HG02798 (cell line): ENCODE results near the gene OR8B3.

Source experiments
- ATAC-seq: cut with Tn5 transposase; IDR thresholded peaks from one replicate; pipeline ENCODE4 v1.9.1; 2021; ENCODE audit warnings: mild to moderate bottlenecking; ENCODE audit not compliant: unreplicated experiment, poor library complexity

OR8B3 gene

GRCh38 chr11:124380585-124380984 lies 18.2 kb downstream of the OR8B3 start:
- ATAC-seq = no peak

- no peak for ATAC-seq
Measured at GRCh38 chr11:124376280-124376679, 22.5 kb downstream of the OR8B3 start.

- no peak for ATAC-seq
Measured at GRCh38 chr11:124359566-124359965, 39.3 kb downstream of the OR8B3 start.

- no peak for ATAC-seq
Measured at GRCh38 chr11:124346311-124346955, 52.4 kb downstream of the OR8B3 start.
